ENCODE results near the gene ART5.

DNA sequence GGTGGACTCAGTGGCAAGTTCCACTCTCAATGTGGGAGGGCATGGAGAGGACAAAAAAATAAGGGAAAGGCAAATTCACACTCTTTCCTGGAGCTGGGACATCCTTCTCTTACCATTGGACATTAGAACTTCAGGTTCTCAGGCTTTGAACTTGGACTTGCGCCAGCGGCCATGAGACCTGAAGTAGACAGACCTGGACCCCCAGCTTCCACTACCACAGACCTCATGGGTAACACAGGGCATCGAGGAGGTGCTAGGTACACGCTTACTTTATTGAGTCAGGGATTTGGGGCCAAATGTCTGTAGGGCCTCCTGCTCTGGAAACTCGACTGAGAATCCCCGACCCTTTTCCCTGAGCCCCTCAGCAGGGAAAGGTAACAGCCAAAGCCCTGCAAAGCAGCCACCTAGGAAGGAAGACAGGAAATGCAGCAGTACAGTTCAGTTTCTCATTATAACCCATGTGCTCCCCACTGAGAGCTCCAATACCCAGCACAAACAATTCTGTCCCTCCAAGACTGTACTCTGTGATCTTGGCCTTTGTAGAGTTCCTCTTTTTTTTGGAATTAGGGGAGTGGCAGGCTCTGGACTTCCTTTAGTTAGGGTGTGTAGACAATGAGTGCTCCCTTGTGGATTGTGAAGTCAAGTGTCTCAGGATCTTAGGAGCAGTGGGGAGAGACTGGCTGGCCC, 23.7 kb upstream of the ART5 start:
- TF ChIP-seq, protein P1, sequence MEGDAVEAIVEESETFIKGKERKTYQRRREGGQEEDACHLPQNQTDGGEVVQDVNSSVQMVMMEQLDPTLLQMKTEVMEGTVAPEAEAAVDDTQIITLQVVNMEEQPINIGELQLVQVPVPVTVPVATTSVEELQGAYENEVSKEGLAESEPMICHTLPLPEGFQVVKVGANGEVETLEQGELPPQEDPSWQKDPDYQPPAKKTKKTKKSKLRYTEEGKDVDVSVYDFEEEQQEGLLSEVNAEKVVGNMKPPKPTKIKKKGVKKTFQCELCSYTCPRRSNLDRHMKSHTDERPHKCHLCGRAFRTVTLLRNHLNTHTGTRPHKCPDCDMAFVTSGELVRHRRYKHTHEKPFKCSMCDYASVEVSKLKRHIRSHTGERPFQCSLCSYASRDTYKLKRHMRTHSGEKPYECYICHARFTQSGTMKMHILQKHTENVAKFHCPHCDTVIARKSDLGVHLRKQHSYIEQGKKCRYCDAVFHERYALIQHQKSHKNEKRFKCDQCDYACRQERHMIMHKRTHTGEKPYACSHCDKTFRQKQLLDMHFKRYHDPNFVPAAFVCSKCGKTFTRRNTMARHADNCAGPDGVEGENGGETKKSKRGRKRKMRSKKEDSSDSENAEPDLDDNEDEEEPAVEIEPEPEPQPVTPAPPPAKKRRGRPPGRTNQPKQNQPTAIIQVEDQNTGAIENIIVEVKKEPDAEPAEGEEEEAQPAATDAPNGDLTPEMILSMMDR (conservative IDR thresholded peaks at IDR 0.05), result no peak
- TF ChIP-seq EZH2 (IDR thresholded peaks at IDR 0.05; ENCODE audit: low read depth), result no peak

Data from PC-9 (cell line).